Gastroesophageal sphincter (tissue), 4 donors: ENCODE results near the gene EMP2. TPM values are rescaled to one million over a fixed set of nuclear protein-coding genes. Genes with fewer than 3 reads are reported as not detected.

Source experiments
- ATAC-seq: fragments of 150-250 bp; one replicate; pipeline ENCODE4 v1.9.1; 2016; ENCODE audit warnings: mild to moderate bottlenecking, moderate library complexity
- H3K27ac ChIP-seq, 4 donors: fragments of 200-600 bp; sonication (generic) in 3 of 4; 1 replicate in 3 of 4; 2 replicates in 1 of 4; pipeline ENCODE4 v1.5.1; 2016 to 2019
- H3K27me3 ChIP-seq: fragments of 200-600 bp; sonication (generic); one replicate; pipeline ENCODE4 v1.5.1; 2019
- H3K36me3 ChIP-seq, 2 donors: fragments of 200-600 bp; sonication (generic); one replicate each; pipeline ENCODE4 v1.5.1; 2019; ENCODE audit warnings: control low read depth in 1 of 2
- H3K4me1 ChIP-seq, 3 donors: fragments of 200-600 bp; sonication (generic); 1 replicate in 2 of 3; 2 replicates in 1 of 3; pipeline ENCODE4 v1.5.1; 2016 to 2019; ENCODE audit warnings: control low read depth in 2 of 3
- H3K4me3 ChIP-seq, 2 donors: fragments of 200-600 bp; sonication (generic); one replicate each; pipeline ENCODE4 v1.5.1; 2019; ENCODE audit warnings: mild to moderate bottlenecking in 1 of 2, moderate library complexity in 1 of 2
- H3K9me3 ChIP-seq, 3 donors: fragments of 200-600 bp; sonication (generic); one replicate each; pipeline ENCODE4 v1.5.1; 2017 to 2019; ENCODE audit warnings: control low read depth in 2 of 3
- CTCF ChIP-seq, 4 experiments: fragments of 200-600 bp in 2 of 4; fragments of 450-650 bp in 2 of 4; sonication (generic) in 1 of 4; IDR thresholded peaks; one replicate each; pipeline ENCODE4 v1.5.1; 2017 to 2019; ENCODE audit warnings: antibody characterized with exemption in 4 of 4, mild to moderate bottlenecking in 2 of 4, moderate library complexity in 2 of 4
- EP300 ChIP-seq: sonication (generic); formaldehyde crosslinking; IDR thresholded peaks from one replicate; pipeline ENCODE4 v1.6.1; 2017; ENCODE audit warnings: antibody characterized with exemption, mild to moderate bottlenecking
- POLR2A ChIP-seq, 2 donors: fragments of 450-650 bp; IDR thresholded peaks; one replicate each; pipeline ENCODE4 v1.6.1; 2017; ENCODE audit warnings: antibody characterized with exemption in 2 of 2, mild to moderate bottlenecking in 2 of 2, moderate library complexity in 1 of 2
- POLR2AphosphoS5 ChIP-seq: sonication (generic); formaldehyde crosslinking; IDR thresholded peaks from one replicate; pipeline ENCODE4 v1.6.1; 2017; ENCODE audit warnings: antibody characterized with exemption
- WGBS, 2 donors: methylation state at CpG; one replicate each; pipeline ENCODE4 v1.1.5; 2018; ENCODE audit warnings: low coverage in 1 of 2; 5-methylcytosine and 5-hydroxymethylcytosine counted together
- total RNA-seq, 4 donors: library from RNA; depleted of rRNA; stranded (reverse); fragments of >200 nt; gene quantifications; one replicate each; pipeline ENCODE4 v1.1.0, GENCODE V29; 2016

EMP2 gene
- total RNA-seq, 4 donors from 2014 or later = 52.8 to 94.7 (median 69.7) TPM

- Histone ChIP-seq H3K4me1 (no peaks in the 10 kb centered on the region), H3K9me3 (peaks cover 0 to 12% (median 0%) of the 10 kb centered on the region in 3 donors), H3K36me3 (no peaks in the 10 kb centered on the region), H3K27me3 (no peaks in the 10 kb centered on the region), H3K4me3 (no peak overlapping the region), H3K27ac (no peak overlapping the region)
- 92 to 100% methylated on average over 6 of the region's 6 CpGs for WGBS, 2 donors
- ATAC-seq = no peak
- TF ChIP-seq EP300 (no peak), POLR2AphosphoS5 (no peak), CTCF (IDR thresholded peaks at IDR 0.05) (no peak), POLR2A (IDR thresholded peaks at IDR 0.05) (no peak)
These were observed 85.4 kb downstream of the EMP2 start for GRCh38 chr16:10495031-10495345.

GRCh38 chr16:10494343-10495030 lies 85.9 kb downstream of the EMP2 start:
- Histone ChIP-seq H3K4me3 (no peak overlapping the region), H3K27ac (no peak overlapping the region), H3K27me3 (no peaks in the 10 kb centered on the region), H3K36me3 (no peaks in the 10 kb centered on the region), H3K4me1 (no peaks in the 10 kb centered on the region), H3K9me3 (peaks cover 0 to 12% (median 0%) of the 10 kb centered on the region in 3 donors)
- WGBS, 2 donors = 88 to 97% methylated on average over 4 to 5 of the region's 5 CpGs
- no peak for ATAC-seq
- no peak for TF ChIP-seq POLR2A (IDR thresholded peaks at IDR 0.05)
- TF ChIP-seq POLR2AphosphoS5 = no peak
- no peak for TF ChIP-seq EP300
- no peak for TF ChIP-seq CTCF (IDR thresholded peaks at IDR 0.05)

- ATAC-seq = no peak
- TF ChIP-seq CTCF (IDR thresholded peaks at IDR 0.05) (no peak), POLR2A (IDR thresholded peaks at IDR 0.05) (no peak), EP300 (no peak), POLR2AphosphoS5 (no peak)
- Histone ChIP-seq H3K27ac (no peak overlapping the region), H3K4me1 (no peaks in the 10 kb centered on the region), H3K27me3 (no peaks in the 10 kb centered on the region), H3K9me3 (peaks cover 0 to 12% (median 0%) of the 10 kb centered on the region in 3 donors), H3K4me3 (no peak overlapping the region), H3K36me3 (no peaks in the 10 kb centered on the region)
- WGBS, 2 donors = 79 to 86% methylated on average over 5 to 6 of the region's 8 CpGs
These were observed 87.1 kb downstream of the EMP2 start for GRCh38 chr16:10493276-10493675.

- Histone ChIP-seq H3K4me3 (no peak overlapping the region), H3K9me3 (peaks cover 0 to 17% (median 0%) of the 10 kb centered on the region in 3 donors), H3K27ac (no peak overlapping the region), H3K27me3 (no peaks in the 10 kb centered on the region), H3K4me1 (no peaks in the 10 kb centered on the region), H3K36me3 (peaks cover 0 to 12% of the 10 kb centered on the region in 2 donors)
- ATAC-seq = no peak
- WGBS, 2 donors = 15% methylated on average over 1 of the region's 1 CpG; no CpG with 5 or more reads in 1 of the 2 donors
- no peak for TF ChIP-seq POLR2A (IDR thresholded peaks at IDR 0.05)
- TF ChIP-seq POLR2AphosphoS5 = no peak
- TF ChIP-seq EP300 = no peak
- TF ChIP-seq CTCF (IDR thresholded peaks at IDR 0.05) = no peak
These were observed 90.3 kb downstream of the EMP2 start for GRCh38 chr16:10490141-10490540.

GRCh38 chr16:10485698-10486382 lies 94.6 kb downstream of the EMP2 start:
- no peaks in the 10 kb centered on the region for H3K27me3 ChIP-seq
- H3K9me3 ChIP-seq = peaks cover 0 to 11% (median 0%) of the 10 kb centered on the region in 3 donors
- no peak overlapping the region for H3K27ac ChIP-seq
- 92 to 95% methylated on average over 7 to 10 of the region's 12 CpGs for WGBS, 2 donors
- H3K4me3 ChIP-seq = no peak overlapping the region
- no peaks in the 10 kb centered on the region for H3K4me1 ChIP-seq
- TF ChIP-seq POLR2A (IDR thresholded peaks at IDR 0.05) = no peak
- no peak for TF ChIP-seq CTCF (IDR thresholded peaks at IDR 0.05)
- no peak for TF ChIP-seq EP300
- TF ChIP-seq POLR2AphosphoS5 = no peak
- peaks cover 0 to 42% of the 10 kb centered on the region in 2 donors for H3K36me3 ChIP-seq
- ATAC-seq = no peak
